Mesenteric fat pad (tissue), 1 donor: ENCODE results near the gene COCH. TPM values are rescaled to one million over a fixed set of nuclear protein-coding genes. Genes with fewer than 3 reads are reported as not detected.
"Not testable (repeated sequence)": the region's sequence is repeated elsewhere in the genome, so short reads cannot be mapped to it uniquely, and the experiment has no call there.

Experiments
- DNase-seq: peaks from one replicate; pipeline ENCODE4 v3.0.0-alpha.2; 2020; ENCODE audit warnings: low spot score
- total RNA-seq: library from RNA; stranded (reverse); fragmentation: NEBNext Ultra II Directional; extraction: Animal tissue kit (Norgen Biotek cat#: 25700); gene quantifications from one replicate; pipeline ENCODE4 v1.2.1, GENCODE V29; 2021
- donor health status: DM: yes; HTN: yes; CAD: no.

Gene COCH
- total RNA-seq, 1 donor from 2014 or later, result 5.8 TPM

DNA sequence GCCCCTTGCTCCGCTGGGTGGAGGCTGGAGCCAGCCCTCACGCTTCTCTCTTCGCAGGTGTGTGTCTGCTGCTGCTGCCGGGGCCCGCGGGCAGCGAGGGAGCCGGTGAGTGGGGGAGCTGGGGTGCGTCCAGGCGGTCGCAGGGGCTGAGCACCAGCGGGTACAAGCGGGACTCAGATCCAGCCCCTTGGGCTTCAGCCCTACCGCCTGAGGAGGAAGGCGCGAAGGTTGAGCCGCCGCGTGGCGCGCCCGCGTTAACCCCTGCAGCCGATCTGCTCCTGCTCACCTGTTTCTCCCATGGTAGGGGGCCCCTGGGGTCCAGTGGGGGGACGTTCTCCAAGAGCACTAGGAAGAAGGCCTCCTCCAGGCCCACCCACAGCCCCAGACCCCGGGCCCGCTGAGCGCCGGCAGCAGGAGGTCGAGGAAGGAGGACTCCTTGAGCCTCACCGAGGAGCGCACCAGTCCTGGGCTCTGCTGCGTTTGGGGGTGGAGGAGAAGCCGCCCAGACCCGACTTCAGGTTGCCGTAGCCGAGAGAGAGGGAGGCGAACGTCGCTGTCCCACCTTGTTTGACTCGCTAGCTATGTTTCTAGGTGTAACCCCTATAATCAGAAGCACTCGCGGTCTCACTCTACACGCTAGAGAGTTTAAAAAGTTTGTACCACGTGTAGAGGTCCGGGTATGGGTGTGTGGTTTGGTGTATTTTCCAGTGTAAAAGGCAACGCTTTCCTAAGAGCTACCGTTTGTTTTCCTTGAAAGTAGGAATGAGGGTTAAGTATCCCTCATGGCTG lies 834 bp downstream of the COCH start:
- DNase-seq, result no peak

DNA sequence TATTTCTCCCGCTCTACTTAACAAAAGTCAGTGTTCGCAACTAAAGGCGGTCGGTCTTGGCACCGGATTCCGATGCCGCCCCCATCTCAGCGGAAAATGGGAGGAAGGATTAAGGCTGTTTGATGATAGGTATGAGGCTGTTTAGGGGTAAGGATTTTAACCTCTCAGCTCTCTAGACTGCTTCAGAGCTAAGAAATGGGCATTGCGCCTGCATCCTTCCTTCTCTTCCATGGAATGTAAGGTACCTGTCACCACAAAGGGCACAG lies 1.4 kb downstream of the COCH start:
- no peak for DNase-seq

DNA sequence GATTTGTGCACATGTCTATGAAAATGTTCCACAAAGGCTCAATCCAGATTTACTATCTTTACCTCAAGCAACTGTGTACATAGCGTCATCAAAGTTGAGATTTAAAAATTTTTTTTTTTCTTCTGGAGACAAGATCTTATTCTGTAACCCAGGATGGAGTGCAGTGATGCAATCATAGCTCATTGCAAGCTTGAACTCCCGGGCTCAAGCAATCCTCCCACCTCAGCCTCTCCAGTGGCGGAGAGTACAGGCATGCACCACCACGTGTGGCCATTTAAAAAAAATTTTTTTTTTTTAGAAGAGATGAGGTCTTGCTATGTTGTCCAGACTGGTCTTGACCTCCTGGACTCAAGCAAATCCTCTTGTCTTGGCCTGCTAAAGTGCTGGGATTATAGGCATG lies 2.3 kb downstream of the COCH start:
- DNase-seq, result no peak

DNA sequence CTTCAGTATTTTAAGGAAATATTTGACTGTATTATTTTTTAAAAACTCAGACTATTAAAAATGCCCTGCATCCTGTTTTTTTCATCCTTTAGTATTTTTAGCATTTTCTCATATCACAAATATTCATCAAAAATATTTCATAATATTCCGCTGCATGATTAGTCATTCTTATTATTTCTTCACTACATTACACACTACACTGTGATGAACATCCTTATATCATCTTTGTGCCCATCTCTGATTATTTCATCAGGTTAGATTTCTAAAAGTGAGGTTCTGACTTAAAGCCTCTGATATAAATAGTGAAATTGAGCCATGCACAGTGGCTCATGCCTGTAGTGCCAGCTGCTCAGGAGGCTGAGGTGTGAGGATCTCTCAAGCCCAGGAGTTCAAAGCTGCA lies 8.1 kb downstream of the COCH start:
- DNase-seq, result no peak

DNA sequence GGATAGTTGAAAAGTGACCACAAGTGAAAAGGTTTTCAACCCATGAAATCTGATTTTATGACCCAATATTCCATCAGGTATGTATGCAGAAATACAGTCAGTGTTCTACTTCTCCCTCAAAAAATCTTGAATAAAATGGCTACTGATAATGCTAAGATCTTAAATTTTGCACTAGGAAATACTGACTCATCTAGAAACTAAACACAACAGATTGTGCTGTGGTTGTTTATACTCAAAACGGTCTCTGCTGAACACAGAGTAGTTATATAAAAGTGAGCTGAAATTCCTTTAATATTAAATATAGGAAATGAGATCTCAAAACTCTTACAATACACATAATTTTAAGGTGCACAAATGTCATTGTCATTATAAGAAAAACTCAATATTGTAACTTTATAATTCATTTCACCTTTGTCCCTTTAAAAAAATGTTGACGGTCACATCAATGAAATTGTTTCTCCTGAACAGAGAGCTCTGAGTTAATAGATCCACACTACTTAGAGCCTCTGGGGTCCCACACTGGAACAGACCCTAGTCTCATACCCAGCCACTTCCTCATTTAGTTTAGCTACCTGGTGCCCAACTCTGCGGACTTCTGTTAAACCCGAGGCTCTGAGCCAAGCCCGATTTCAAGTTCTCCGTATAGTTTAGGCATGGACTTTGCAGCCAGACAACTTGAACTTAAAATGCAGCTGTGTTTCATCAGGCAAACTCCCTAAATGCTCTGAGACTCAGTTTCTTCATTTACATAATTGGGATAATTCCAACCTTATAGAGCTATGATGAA lies 9.3 kb downstream of the COCH start:
- DNase-seq, result no peak

DNA sequence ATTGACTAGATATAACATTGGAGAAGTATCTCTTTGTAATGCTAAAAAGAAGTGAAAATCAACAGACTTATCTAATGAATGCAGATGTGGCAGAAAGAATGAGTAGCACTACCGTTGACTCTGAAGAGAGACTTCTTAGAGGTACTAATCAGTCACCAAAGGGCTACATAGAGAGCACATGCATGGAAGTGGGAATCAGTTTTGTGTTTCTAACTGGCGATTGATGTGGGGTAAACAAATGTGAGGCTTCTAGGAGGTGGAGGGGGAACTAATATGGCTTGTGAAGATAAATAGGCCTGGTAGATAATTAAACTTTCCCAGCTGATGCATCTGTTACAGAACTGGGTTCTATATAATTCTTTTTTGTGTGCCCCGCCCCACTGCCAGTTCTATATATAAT lies 10.5 kb downstream of the COCH start:
- no peak for DNase-seq

DNA sequence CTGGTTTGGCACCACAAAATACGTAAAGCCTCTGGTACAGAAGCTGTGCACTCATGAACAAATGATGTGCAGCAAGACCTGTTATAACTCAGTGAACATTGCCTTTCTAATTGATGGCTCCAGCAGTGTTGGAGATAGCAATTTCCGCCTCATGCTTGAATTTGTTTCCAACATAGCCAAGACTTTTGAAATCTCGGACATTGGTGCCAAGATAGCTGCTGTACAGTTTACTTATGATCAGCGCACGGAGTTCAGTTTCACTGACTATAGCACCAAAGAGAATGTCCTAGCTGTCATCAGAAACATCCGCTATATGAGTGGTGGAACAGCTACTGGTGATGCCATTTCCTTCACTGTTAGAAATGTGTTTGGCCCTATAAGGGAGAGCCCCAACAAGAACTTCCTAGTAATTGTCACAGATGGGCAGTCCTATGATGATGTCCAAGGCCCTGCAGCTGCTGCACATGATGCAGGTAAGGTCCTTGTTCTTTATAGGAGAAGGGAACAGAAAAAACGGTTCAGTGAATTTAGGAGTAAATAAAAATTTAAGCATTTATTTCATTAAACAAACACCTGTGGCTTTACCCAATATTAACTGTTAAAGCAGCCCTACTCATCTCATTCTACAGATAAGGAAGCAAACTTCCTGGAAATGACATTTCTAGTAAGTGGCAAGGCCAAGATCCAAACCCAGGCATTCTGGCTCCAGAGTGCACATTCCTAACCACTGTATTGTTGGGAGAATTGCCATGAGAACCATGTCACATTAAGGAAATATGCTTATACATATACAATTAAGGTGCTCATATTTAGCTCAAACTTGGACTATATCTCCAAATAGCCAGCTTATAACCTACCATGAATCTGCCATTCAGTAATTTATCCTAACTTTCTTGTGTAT lies 11.7 kb downstream of the COCH start:
- DNase-seq, result no peak

DNA sequence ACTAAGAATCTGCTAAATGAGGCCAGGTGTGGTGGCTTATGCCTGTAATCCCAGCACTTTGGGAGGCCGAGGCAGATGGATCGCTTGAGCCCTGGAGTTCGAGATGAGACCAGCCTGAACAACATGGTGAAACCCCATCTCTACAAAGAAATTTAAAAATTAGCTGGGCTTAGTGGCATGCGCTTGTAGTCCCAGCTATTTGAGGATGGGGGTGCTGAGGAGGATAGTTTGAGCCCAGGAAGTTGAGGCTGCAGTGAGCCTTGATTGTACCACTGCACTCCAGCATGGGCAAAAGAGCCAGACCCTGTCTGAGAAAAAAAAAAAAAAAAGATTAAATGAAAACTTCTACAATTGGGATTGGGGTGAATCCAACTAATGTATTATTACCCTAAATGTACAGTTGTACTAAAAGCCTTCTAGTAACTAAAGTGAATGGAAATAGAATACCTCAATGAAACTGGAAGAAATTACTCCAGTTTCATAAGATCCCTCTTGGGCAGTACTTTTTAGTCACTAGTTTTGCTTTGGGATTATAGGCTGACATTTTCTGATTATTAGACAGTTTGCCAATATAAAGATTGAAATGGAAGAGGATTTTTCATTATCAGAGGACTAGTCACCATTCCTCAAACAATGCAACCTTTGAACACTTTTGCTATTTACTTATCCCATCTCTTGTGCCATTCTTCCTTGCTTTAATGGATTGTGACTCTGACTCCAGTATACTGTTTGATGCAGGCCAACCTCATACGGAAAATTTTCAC lies 14.3 kb downstream of the COCH start:
- DNase-seq, result no peak

DNA sequence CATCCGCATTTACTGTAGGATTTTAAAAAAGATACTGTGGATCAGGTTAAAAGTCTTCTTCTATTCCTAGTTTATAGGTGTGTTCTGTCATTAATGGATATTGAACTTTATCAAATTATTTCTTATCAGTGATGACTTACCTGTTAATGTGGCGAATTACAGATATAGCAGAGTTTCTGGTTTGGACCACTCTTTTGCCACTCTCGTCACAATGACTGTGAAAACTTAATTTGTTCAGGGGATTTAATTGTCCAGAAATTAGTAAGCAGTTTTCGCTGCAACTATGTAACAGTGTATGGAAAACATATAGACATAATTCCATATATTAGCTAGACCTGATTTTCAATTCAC lies 14.9 kb downstream of the COCH start:
- DNase-seq, result no peak

DNA sequence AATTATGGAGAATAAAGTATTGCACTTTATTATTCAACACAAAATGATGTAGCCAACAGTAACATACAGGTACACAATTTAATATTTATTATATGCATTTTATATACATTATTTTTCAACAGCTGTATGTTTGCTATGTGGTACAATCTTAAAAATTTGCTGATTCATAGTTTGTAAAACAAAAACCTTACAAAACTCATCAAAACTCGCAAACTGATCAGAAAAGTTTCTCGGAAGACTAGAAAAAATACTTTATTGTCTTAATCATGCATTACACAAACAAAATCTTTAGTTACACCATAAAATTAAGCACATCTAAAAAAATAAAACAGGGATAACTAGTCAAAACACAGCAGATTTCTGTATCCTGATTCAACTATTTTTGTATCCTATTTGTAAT lies 19.5 kb downstream of the COCH start:
- DNase-seq, result no peak

DNA sequence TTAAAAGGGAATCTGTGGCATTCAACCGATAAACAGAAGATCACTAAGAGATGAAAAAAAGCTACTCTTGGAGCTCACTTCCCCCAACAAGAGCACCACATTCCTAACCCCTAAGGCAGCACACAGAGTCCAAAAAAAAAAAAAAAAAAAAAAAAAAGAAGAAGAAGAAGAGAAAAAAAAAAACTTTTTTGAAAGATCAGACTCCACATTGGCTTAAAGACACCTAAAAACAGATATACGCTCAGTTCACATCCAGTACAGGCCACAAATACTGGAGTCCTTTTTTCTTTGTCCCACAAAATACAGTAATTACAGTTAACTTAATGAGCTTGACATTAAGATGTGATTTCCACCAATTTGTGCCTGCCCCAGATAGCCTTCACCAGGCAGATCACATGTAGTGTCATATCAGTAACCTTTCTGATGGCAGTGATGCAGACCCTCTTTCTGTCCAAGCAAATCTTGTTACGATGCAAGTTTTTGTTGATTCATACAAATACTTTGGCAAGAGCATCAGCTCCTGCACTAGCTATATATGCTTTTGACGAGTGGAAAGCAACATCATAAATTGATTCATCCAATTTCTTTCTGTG lies 20.7 kb downstream of the COCH start:
- no peak for DNase-seq

DNA sequence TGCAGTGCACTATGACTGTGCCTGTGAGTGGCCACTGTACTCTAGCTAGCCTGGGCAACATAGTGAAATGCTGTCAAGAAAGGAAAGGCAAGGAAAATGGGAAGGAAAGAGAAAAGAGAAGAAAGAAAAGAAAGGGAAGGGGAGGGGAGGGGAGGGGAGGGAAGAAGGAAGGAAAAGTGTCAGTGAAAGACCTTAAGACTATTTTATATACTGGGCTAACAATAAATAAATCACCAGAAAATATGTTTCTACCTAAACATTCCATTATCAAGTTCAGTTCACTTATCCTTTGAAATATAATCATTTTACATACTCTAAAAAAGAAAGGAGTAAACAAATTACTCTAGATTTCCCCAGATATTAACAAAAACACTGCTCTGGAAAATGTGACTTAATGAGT lies 22.1 kb downstream of the COCH start:
- no peak for DNase-seq

DNA sequence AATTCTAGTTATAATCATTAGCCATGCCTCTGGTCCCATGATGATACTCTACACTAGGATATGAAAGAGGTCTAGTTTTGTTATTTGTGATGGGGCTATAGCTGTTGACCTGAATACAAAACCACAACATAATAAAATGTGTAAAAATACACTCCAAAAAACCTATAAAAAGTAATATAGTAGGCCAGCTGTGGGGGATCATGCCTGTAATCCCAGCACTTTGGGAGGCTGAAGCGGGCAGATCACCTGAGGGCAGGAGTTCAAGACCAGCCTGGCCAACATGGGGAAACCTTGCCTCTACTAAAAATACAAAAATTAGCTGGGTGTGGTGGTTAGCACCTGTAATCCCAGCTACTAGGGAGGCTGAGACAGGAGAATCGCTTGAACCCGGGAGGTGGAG lies 22.8 kb downstream of the COCH start:
- DNase-seq, result not testable (repeated sequence)

DNA sequence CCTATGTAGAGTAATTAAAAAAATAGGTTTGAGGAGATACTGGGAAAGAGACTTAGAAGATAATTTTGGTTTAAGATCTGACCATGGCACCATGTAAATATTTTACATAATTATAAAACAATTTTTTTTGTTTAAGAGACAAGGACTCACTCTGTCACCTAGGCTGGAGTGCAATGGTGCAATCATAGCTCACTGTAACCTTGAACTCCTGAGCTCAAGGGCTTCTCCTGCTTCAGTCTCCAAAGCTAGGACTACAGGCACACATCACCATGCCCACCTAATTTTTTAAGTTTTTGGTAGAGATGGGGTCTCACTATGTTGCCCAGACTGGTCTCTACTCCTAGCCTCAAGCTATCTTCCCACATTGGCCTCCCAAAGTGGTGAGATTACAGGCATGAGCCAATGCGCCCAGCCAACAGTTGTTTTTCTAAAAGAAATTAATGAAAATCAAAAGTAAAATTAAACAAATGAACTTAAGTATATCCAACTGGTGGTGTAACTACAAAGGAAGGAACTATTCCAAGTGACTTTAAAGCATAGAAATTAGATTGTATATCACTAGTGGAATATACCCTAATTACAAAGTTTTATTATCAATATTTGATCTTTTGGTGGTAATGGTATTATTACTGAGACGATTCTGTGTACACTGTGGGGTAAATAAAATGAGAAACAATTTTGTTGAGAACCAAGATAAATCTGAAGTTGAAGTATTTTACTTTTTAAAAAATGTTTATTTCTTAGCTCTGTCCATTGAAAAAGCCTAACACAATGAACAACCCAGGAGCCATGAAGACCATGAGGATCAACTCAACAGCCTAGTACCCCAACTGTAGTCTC lies 29.1 kb downstream of the COCH start:
- no peak for DNase-seq

DNA sequence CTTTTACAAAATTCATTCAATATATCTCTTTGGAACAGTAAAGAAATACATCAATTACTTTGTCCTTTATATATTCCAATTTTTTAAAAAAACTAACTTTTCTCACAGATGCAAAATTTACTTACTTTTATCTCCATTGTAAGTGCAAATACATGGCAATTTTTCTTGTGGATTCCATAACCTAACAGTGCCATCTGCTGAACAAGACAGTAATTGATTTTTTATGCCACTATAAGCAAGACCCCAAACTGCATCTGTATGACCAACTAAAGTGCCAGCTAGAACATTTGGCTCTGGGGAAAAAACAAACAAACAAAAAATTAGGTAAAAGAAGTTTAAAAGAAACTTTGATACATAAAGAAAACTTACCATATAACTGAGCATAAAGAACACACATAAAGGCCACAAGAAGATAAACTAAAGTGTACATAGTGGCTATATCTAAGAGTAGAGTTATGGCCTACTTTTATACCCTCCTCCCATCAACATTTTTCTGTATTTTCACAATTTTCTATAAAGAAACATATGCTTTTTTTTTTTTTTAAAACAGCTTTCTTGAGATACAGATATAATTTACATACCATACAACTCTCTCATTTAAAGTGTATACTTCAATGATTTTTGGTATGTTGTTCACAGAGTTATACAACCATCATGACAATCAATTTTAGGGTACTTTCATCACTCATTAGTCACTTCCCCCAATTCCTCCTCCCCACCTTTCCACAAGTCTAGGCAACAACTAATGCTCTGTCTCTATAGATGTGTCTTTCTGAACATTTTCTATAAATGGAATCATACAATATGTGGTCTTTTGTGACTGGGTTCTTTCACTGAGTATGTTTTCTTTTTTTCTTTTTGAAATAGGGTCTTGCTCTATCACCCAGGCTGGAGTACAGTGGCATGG lies 32.6 kb downstream of the COCH start:
- no peak for DNase-seq

DNA sequence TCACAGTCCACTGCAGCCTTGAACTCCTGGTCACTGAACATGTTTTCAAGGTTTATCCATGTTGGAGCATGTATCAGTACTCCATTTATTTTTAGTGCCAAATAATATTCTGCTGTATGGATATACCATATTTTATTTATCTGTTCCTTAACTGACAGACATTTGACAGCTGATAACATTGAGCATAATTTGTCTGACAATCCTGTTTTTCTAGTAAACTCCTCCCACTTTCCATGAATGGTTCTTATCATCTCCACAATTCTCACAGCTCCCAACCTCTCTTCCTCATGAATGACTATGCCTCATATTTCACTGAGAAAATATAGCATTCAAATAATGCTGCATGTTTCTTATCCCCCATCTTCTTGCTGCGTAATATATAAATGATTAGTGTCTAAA lies 33.3 kb downstream of the COCH start:
- no peak for DNase-seq

DNA sequence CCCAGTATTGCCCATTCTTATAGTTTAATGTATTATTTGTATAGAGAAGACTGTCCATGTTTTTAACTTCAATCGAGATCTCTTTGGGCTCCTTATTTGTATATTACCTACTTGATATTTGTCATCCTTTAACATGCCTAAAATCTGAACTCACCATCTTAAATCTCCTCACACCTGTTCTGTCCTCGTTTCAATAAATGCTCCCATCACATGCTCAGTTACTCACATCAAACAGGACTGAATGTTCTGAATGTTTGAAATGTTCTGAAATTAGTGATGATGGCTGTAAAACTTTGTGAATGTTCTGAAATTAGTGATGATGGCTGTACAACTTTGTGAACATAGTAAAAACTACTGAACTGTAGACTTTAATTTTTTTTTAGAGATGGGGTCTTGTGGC lies 34.5 kb downstream of the COCH start:
- no peak for DNase-seq

DNA sequence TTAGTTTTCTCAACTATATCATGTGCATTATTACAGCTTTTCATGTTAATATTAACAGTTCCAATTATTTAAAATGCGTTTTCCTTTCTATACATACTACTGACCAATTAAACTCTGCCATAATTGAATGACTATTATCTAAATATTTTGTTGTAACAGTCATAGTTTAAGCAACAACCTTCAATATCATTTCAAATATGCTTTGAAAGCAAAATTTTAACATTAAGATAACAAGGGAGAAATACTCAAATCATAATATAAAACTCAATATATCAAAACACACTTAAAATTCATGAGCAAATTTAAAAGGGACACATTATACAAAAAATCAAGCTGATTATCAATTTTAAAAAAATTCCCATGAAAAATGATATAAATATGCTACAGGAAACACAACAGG lies 40.5 kb downstream of the COCH start:
- no peak for DNase-seq

DNA sequence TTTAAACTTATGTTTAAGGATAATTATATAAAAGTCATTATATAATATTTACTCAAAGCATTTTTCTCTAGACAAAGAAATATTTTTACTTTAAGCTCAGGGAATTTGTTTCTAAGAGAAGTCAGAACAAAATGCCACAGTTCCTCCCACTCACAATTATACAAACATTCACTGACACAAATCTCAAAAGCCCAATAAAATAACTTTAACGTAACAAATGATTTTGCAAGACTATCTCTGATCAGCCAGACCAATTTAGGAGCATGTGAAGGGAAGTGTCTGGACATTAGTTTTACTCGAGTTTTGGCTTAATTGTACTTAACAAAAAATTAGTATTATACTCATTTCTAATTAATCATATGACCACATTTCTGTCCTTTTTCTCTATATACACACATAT lies 41.2 kb downstream of the COCH start:
- DNase-seq, result no peak
